Cardiac fibroblast (primary cell): ENCODE results near the gene TAOK1.

ENCODE experiments used
- DNase-seq, 2 donors: peaks; one replicate each; pipeline versions ENCODE4 v3.0.0 to v3.0.0-alpha.2; 2010; ENCODE audit warnings: low read depth in 2 of 2
- H3K4me3 ChIP-seq, 2 donors: replicated peaks in 1 of 2; 1 replicate in 1 of 2; 2 replicates in 1 of 2; pipeline ENCODE4 v1.5.1; 2011; ENCODE audit warnings: low read depth in 2 of 2, low read length in 2 of 2, mild to moderate bottlenecking in 2 of 2, moderate library complexity in 1 of 2
- CTCF ChIP-seq: IDR thresholded peaks from one replicate; pipeline ENCODE4 v1.5.1; 2011; ENCODE audit warnings: low read depth, mild to moderate bottlenecking, low read length, inconsistent platforms

TAOK1 gene

GRCh38 chr17:29593591-29594518, 203.7 kb downstream of the TAOK1 start:
- DNase-seq: no peak
- H3K4me3 ChIP-seq: peak overlapping the region; percentile 57 to 61
- TF ChIP-seq CTCF: no peak

GRCh38 chr17:29594519-29595090, 204.4 kb downstream of the TAOK1 start:
- H3K4me3 ChIP-seq: no peak overlapping the region
- DNase-seq: no peak
- TF ChIP-seq CTCF: no peak

- no peak for DNase-seq
- no peak overlapping the region for H3K4me3 ChIP-seq
- no peak for TF ChIP-seq CTCF
Measured at GRCh38 chr17:29595107-29595942, 205.2 kb downstream of the TAOK1 start.

- no peak for TF ChIP-seq CTCF
- H3K4me3 ChIP-seq: no peak overlapping the region
- DNase-seq: no peak
Measured at GRCh38 chr17:29595943-29596774, 206.0 kb downstream of the TAOK1 start.

- no peak for DNase-seq
- TF ChIP-seq CTCF: no peak
- no peak overlapping the region for H3K4me3 ChIP-seq
Measured at GRCh38 chr17:29596811-29597210, 206.6 kb downstream of the TAOK1 start.
